G401 (cell line): ENCODE results near the gene CDC42BPA. TPM values are rescaled to one million over a fixed set of nuclear protein-coding genes. Genes with fewer than 3 reads are reported as not detected.

ENCODE experiments used
- DNase-seq: peaks from one replicate; pipeline ENCODE4 v3.0.0-alpha.2; 2015; ENCODE audit warnings: low spot score
- in situ Hi-C: cut with HindIII; loops from 2 replicates; pipeline ENCODE4 v1.10.0; 2016; ENCODE audit warnings: low sequenced_read_pairs, mixed read lengths
- total RNA-seq: library from RNA; depleted of rRNA; stranded (reverse); fragments of >200 nt; shearing (Covaris generic); gene quantifications from 2 replicates; pipeline ENCODE4 v1.2.3, GENCODE V29; 2014

The CDC42BPA gene
- total RNA-seq, 1 experiment from 2014 or later: 13.1 TPM

GRCh38 chr1:226989085-226989920, 329.0 kb downstream of the CDC42BPA start:
- DNase-seq: no peak
- in situ Hi-C loops: no loop called here

GRCh38 chr1:226988334-226988666, 330.0 kb downstream of the CDC42BPA start:
- no peak for DNase-seq
- in situ Hi-C loops: no loop called here

DNA sequence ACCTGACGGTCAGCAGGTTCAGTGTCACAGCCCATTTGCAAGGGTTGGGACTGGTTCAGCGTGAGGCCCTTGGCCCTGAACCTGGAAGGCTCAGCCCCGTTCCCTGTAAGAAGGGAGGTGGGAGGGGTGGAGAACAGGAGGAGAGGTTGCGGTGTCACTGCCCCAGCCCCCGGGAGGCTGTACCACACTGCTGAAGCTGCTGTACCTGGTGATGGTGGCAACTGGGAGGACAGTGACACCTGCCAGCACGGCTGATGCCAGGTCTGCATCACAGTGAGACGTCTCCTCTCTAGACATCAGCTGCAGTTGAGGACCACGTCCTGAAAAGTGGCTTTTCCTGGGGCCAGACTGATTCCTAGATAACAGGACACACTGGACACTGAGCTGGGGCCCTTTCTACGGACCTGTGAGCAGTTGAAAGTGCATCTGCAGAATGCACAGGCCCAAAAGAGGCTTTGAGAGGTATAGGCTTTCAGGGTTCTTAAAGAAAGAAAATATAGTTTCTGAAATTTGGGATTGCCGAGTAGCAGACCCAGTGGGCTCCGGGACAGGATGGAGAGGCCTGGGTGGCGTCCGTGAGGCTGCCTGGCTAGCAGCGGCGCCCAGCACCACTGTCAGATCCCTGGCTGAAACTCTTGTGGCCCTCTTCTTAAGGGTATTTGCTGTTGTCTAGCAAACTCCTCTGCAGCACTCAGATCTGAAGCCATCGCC, 330.5 kb downstream of the CDC42BPA start:
- DNase-seq: no peak
- in situ Hi-C loops: no loop called here

- DNase-seq: no peak
- in situ Hi-C loops: no loop called here
Measured at GRCh38 chr1:226987179-226987536, 331.1 kb downstream of the CDC42BPA start.

DNA sequence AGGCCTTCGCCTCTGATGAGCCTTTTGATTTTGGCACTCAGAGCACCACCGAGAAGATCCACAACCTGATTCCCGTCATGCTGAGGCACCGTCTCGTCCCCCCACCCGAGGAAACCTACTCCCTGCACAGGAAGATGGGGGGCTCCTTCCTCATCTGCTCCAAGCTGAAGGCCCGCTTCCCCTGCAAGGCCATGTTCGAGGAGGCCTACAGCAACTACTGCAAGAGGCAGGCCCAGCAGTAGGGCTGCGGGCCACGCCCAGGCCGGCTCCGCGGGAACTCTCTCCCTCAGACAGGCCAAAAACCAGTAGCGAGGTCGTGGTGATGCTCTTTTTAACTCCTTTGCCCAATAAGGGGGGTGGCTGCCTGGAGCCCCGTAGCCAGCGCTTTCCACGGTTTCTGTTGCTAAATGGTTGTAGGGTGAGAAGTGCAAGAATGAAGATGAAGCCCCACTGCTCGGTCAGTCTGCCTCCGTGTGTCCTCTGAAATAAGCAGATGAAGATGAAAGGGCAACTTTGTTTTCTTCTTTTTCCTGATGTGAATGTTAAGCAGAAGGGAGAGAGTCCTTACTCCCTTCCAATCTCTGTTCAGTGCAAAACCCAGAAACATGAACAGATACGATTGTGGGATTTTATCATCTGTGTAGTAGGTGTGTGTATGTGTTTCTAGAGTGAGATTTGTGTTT, 331.7 kb downstream of the CDC42BPA start:
- in situ Hi-C loops: no loop called here
- no peak for DNase-seq

DNA sequence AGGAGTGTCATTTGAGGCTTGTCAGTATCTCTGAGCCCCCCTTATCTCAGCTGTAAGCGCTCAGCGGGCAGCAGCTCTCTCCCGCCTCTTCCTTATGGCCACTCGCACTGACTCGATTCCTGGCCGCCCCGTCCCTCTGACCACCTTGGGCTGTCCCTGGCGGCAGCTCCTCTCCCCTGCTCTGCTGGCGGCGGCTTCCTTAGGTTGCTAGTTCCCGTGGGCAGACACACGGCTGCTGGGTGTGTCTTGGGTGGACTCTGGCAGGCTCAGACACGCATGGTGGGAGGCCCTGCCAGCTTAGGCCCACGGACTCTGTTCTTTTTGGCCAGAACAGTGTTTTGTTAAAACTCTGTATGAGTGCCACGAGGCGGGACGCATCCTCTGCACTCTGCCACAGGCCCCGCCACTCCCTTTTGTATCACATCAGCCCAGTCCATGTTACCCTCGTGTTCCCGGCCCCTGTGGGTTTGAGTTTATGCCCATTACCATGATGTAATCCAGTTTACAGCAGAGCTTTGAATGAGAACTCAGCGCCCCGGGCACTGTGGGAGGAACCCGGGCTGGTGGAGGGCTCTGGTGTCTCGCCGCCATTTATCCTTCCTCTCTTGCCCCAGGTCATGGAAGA, 332.3 kb downstream of the CDC42BPA start:
- in situ Hi-C loops: no loop called here
- no peak for DNase-seq

- in situ Hi-C loops: no loop called here
- no peak for DNase-seq
Measured at GRCh38 chr1:226985239-226985838, 333.0 kb downstream of the CDC42BPA start.

GRCh38 chr1:226984521-226985238, 333.6 kb downstream of the CDC42BPA start:
- no peak for DNase-seq
- in situ Hi-C loops: no loop called here

DNA sequence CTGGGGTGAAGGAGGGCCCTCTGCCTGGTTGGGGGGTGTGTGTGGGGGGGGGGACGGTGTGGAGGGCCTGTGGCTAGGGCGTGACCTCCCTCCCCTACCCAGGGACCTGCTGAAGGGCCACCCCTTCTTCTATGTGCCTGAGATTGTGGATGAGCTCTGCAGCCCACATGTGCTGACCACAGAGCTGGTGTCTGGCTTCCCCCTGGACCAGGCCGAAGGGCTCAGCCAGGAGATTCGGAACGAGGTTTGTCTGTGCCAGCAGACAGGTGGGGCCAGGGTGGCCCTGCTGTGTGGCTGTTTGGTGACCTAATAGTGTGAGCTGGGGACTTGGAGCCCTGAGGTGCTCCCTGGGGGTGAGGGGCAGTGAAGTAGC, 334.3 kb downstream of the CDC42BPA start:
- in situ Hi-C loops: no loop called here
- no peak for DNase-seq

GRCh38 chr1:226983247-226983991, 334.9 kb downstream of the CDC42BPA start:
- no peak for DNase-seq
- in situ Hi-C loops: no loop called here

- no peak for DNase-seq
- in situ Hi-C loops: no loop called here
Measured at GRCh38 chr1:226982451-226983177, 335.7 kb downstream of the CDC42BPA start.

GRCh38 chr1:226981838-226982237, 336.5 kb downstream of the CDC42BPA start:
- in situ Hi-C loops: no loop called here
- DNase-seq: no peak

DNA sequence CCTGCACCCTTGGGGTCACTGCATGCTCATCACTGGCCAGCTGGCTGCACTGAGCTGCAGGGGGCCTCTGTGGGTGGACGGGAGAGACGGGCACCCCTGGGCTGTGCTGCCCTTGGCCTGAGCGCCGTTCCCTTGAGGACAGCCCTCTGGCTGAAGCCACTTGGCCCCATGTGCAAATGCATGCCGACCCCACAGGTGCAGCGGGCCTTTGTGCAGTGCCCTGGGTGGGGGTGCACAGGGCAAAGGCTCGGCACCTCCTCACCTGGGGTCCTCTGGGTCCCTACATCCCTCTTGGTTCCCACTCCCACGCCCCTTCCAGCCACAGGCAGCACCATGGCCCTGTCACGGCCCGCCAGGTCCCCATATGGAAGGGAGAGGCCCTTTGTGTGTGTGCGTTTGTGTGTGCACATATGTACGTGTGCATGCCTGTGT, 336.9 kb downstream of the CDC42BPA start:
- DNase-seq: no peak
- in situ Hi-C loops: no loop called here

DNA sequence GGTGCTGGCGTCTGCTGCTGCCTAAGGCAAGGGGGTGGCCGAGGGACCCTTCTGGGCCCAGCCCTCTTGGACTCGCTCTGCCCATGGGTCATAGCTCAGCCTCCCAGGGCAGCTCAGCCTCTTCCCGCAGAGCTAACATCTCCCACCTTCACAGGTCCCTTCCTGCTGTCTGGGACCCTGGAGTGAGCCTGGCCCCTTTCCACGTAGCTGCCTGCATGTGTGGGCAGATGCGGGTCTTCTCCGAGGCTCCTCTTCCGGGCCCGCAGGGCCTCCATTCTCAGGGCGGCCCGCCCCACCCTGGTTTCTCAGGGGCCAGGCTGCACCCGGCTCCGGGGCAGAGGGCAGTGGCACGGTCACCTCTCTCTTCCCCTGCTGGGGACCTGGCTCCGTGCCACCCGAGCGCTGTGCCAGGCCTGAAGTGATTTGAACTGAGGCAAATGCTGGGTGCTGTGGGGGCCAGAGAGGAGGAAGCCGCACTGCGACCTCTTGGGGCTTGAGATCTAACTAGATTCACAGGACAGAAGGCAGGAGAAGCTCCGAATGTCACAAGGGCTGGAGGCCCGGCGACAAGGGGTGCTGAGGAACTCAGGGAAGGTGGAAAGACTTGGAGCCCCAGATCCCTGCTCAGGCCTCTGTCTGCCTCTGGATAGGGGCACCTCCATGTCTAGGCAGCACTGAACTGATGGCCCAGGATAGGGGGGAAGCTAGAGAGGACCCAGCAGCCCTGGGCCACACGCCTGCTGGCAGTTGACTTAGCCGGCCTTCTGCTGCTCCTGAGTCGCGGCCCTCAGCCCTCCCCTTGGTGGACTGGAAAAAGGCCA, 337.5 kb downstream of the CDC42BPA start:
- DNase-seq: no peak
- in situ Hi-C loops: no loop called here

DNA sequence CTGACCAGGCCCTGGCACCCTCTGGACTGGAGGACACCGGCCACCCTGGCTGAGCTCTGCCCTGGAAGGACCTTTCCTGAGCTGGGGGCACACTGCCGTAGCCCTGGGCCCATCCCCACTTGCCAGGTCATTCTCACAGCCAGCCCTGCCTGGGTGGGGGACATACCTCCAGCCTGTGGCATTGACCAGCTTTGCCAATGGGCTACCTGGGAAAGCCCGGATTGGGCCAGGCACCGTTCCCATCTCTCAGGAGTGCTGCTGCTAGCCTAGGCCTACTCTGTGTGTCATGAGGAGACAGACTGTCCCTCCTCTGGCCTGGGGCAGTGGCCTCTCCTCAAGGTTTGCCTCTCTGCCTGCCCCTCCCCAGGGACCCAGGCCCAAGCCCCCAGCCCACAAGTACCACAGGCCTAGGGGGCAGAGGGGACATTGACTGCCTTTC, 338.2 kb downstream of the CDC42BPA start:
- in situ Hi-C loops: no loop called here
- DNase-seq: peak; percentile 35

DNA sequence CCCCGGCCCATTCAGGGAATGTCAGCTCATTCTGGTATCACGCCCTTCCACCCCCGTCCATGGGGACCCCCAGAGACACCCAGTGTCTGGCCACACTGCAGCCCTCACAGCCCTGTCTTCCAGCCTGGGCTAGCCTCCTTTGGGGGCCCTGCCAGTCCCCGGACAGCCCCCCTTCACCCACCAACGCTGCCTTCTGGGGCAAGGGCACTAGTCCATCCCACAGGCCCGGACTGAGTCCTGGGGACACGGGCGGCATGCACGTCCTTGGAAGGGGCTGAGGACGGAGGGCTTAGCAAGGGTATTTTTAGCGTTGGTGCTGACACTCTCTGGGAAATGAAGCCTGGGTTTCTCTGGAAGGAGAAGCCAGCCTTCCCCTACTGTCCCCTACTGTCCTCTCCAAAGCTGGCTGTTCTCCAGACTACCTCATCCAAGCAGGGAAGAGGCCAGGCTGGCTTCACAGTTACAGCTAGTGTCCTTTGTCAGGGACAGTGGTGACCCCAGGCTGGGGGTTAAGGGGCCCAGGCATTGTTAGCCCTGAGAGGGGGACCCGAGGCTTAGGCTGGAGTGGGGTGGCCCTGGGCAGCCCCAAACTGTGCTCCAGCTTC, 338.7 kb downstream of the CDC42BPA start:
- peak; percentile 87 for DNase-seq
- in situ Hi-C loops: no loop called here
